HEK293 (cell line): ENCODE measurements around the gene EGR4.

Experiments
- BCL11B ChIP-seq: fragments of 450-650 bp; formaldehyde crosslinking; IDR thresholded peaks from 2 replicates; pipeline ENCODE4 v1.5.1; 2016; ENCODE audit warnings: low read depth, missing biosample characterization, missing genetic modification characterization
- MZF1 ChIP-seq: fragments of 450-650 bp; formaldehyde crosslinking; IDR thresholded peaks from 2 replicates; pipeline ENCODE4 v1.5.1; 2017; ENCODE audit warnings: missing biosample characterization, missing genetic modification characterization, borderline replicate concordance
- PBX3 ChIP-seq: sonication (generic); formaldehyde crosslinking; IDR thresholded peaks from 2 replicates; pipeline ENCODE4 v1.8.1; 2022; ENCODE audit warnings: mild to moderate bottlenecking, moderate library complexity, missing genetic modification reagents
- REPIN1 ChIP-seq: fragments of 450-650 bp; formaldehyde crosslinking; IDR thresholded peaks from 2 replicates; pipeline ENCODE4 v1.5.1; 2017; ENCODE audit warnings: missing biosample characterization, missing genetic modification characterization, low read depth
- REST ChIP-seq: fragments of 450-650 bp; formaldehyde crosslinking; IDR thresholded peaks from 2 replicates; pipeline ENCODE4 v1.5.1; 2016; ENCODE audit warnings: missing biosample characterization, missing genetic modification characterization
- SP2 ChIP-seq: fragments of 450-650 bp; formaldehyde crosslinking; IDR thresholded peaks from 2 replicates; pipeline ENCODE4 v1.5.1; 2016; ENCODE audit warnings: missing biosample characterization, missing genetic modification characterization
- SP3 ChIP-seq: fragments of 450-650 bp; formaldehyde crosslinking; IDR thresholded peaks from 2 replicates; pipeline ENCODE4 v1.5.1; 2016; ENCODE audit warnings: missing biosample characterization, missing genetic modification characterization
- ZBTB48 ChIP-seq: fragments of 450-650 bp; formaldehyde crosslinking; IDR thresholded peaks from 2 replicates; pipeline ENCODE4 v1.5.1; 2016; ENCODE audit warnings: missing biosample characterization, missing genetic modification characterization
- ZEB2 ChIP-seq: fragments of 450-650 bp; formaldehyde crosslinking; IDR thresholded peaks from 2 replicates; pipeline ENCODE4 v1.5.1; 2016; ENCODE audit warnings: missing biosample characterization, missing genetic modification characterization
- ZFP41 ChIP-seq: fragments of 450-650 bp; formaldehyde crosslinking; IDR thresholded peaks from 2 replicates; pipeline ENCODE4 v1.5.1; 2016; ENCODE audit warnings: missing biosample characterization, missing genetic modification characterization, borderline replicate concordance
- ZFP69B ChIP-seq: fragments of 450-650 bp; formaldehyde crosslinking; IDR thresholded peaks from 2 replicates; pipeline ENCODE4 v1.5.1; 2016; ENCODE audit warnings: missing biosample characterization, missing genetic modification characterization
- ZNF121 ChIP-seq: fragments of 450-650 bp; formaldehyde crosslinking; IDR thresholded peaks from 2 replicates; pipeline ENCODE4 v1.5.1; 2016; ENCODE audit warnings: missing biosample characterization, missing genetic modification characterization
- ZNF132 ChIP-seq: fragments of 450-650 bp; formaldehyde crosslinking; IDR thresholded peaks from 2 replicates; pipeline ENCODE4 v1.5.1; 2017; ENCODE audit warnings: missing biosample characterization, missing genetic modification characterization, borderline replicate concordance
- ZNF140 ChIP-seq: fragments of 450-650 bp; formaldehyde crosslinking; IDR thresholded peaks from 2 replicates; pipeline ENCODE4 v1.5.1; 2016; ENCODE audit warnings: missing biosample characterization, missing genetic modification characterization
- ZNF155 ChIP-seq: fragments of 450-650 bp; formaldehyde crosslinking; IDR thresholded peaks from 2 replicates; pipeline ENCODE4 v1.5.1; 2016; ENCODE audit warnings: missing biosample characterization, missing genetic modification characterization
- ZNF214 ChIP-seq: fragments of 450-650 bp; formaldehyde crosslinking; IDR thresholded peaks from 2 replicates; pipeline ENCODE4 v1.5.1; 2017; ENCODE audit warnings: missing biosample characterization, mild to moderate bottlenecking, missing genetic modification characterization, borderline replicate concordance
- ZNF274 ChIP-seq, 2 experiments: fragments of 200-500 bp in 1 of 2; fragments of 450-650 bp in 1 of 2; sonication (Bioruptor generic) in 1 of 2; formaldehyde crosslinking in 1 of 2; IDR thresholded peaks; 2 replicates each; pipeline versions ENCODE4 v1.5.1 to v1.6.1; 2014 to 2016; ENCODE audit warnings: borderline replicate concordance in 1 of 2, inconsistent platforms in 1 of 2, low read length in 1 of 2, missing biosample characterization in 1 of 2, missing genetic modification characterization in 1 of 2
- ZNF324 ChIP-seq: fragments of 450-650 bp; formaldehyde crosslinking; IDR thresholded peaks from 2 replicates; pipeline ENCODE4 v1.5.1; 2016; ENCODE audit warnings: missing biosample characterization, missing genetic modification characterization
- ZNF341 ChIP-seq: fragments of 450-650 bp; formaldehyde crosslinking; IDR thresholded peaks from 2 replicates; pipeline ENCODE4; 2016; ENCODE audit warnings: low read depth, missing biosample characterization, missing genetic modification characterization
- ZNF391 ChIP-seq: fragments of 450-650 bp; formaldehyde crosslinking; IDR thresholded peaks from 2 replicates; pipeline ENCODE4 v1.5.1; 2016; ENCODE audit warnings: low read depth, missing biosample characterization, missing genetic modification characterization, borderline replicate concordance
- ZNF398 ChIP-seq: fragments of 450-650 bp; formaldehyde crosslinking; IDR thresholded peaks from 2 replicates; pipeline ENCODE4 v1.5.1; 2017; ENCODE audit warnings: missing biosample characterization, missing genetic modification characterization
- ZNF426 ChIP-seq: fragments of 450-650 bp; formaldehyde crosslinking; IDR thresholded peaks from 2 replicates; pipeline ENCODE4 v1.5.1; 2017; ENCODE audit warnings: missing biosample characterization, missing genetic modification characterization, mild to moderate bottlenecking, inconsistent platforms, moderate library complexity
- ZNF488 ChIP-seq: fragments of 450-650 bp; formaldehyde crosslinking; IDR thresholded peaks from 2 replicates; pipeline ENCODE4 v1.5.1; 2016; ENCODE audit warnings: missing biosample characterization, missing genetic modification characterization
- ZNF513 ChIP-seq: fragments of 450-650 bp; IDR thresholded peaks from 2 replicates; pipeline ENCODE4 v1.5.1; 2018; ENCODE audit warnings: missing biosample characterization, missing genetic modification characterization
- ZNF555 ChIP-seq: fragments of 450-650 bp; formaldehyde crosslinking; conservative IDR thresholded peaks from 2 replicates; pipeline ENCODE4 v1.5.1; 2017; ENCODE audit warnings: missing biosample characterization, mild to moderate bottlenecking, missing genetic modification characterization, inconsistent platforms
- ZNF585B ChIP-seq: fragments of 450-650 bp; formaldehyde crosslinking; IDR thresholded peaks from 2 replicates; pipeline ENCODE4 v1.5.1; 2016; ENCODE audit warnings: missing biosample characterization, missing genetic modification characterization
- ZNF610 ChIP-seq: fragments of 450-650 bp; formaldehyde crosslinking; IDR thresholded peaks from 2 replicates; pipeline ENCODE4 v1.5.1; 2016; ENCODE audit warnings: missing biosample characterization, missing genetic modification characterization, borderline replicate concordance
- ZNF785 ChIP-seq: fragments of 450-650 bp; formaldehyde crosslinking; IDR thresholded peaks from 2 replicates; pipeline ENCODE4 v1.5.1; 2016; ENCODE audit warnings: missing biosample characterization, missing genetic modification characterization
- ZSCAN5A ChIP-seq: fragments of 450-650 bp; formaldehyde crosslinking; IDR thresholded peaks from 2 replicates; pipeline ENCODE4 v1.5.1; 2016; ENCODE audit warnings: missing biosample characterization, missing genetic modification characterization

The EGR4 gene

GRCh38 chr2:73284296-73285158 lies 8.8 kb downstream of the EGR4 start, which contains the start of gene FBXO41 (continued):
- TF ChIP-seq ZNF391 (tag by site-specific recombination) (no peak), ZNF398 (peak; percentile 96), ZNF214 (tag by site-specific recombination) (no peak), ZNF140 (tag by site-specific recombination) (no peak), ZNF513 (peak; percentile 86), ZNF155 (tag by site-specific recombination) (no peak), PBX3 (CRISPR knock-in tag) (no peak), MZF1 (tag by site-specific recombination) (no peak), REST (tag by site-specific recombination) (no peak), REPIN1 (tag by site-specific recombination) (no peak), ZFP41 (tag by site-specific recombination) (no peak), ZNF426 (no peak), ZFP69B (no peak), BCL11B (no peak), SP2 (tag by site-specific recombination) (peak; percentile 66), ZBTB48 (peak; percentile 72), ZNF274 (IDR thresholded peaks at IDR 0.05; ENCODE audit: low read length) (no peak), ZNF274 (tag by site-specific recombination; IDR thresholded peaks at IDR 0.05; ENCODE audit: borderline replicate concordance) (no peak), ZNF132 (no peak), ZEB2 (tag by site-specific recombination) (no peak), ZNF555 (tag by site-specific recombination) (no peak), ZNF610 (tag by site-specific recombination) (peak; percentile 61; the same call in 1 of the 2 replicates), ZNF121 (tag by site-specific recombination) (no peak), ZNF785 (tag by site-specific recombination) (no peak), ZNF324 (tag by site-specific recombination) (no peak), SP3 (tag by site-specific recombination) (peak; percentile 87), ZNF341 (no peak), ZSCAN5A (tag by site-specific recombination) (no peak), ZNF488 (tag by site-specific recombination) (no peak), ZNF585B (tag by site-specific recombination) (no peak)
